ENCODE measurements around the gene AASDH. TPM values are rescaled to one million over a fixed set of nuclear protein-coding genes. Genes with fewer than 3 reads are reported as not detected.

The AASDH gene, protein sequence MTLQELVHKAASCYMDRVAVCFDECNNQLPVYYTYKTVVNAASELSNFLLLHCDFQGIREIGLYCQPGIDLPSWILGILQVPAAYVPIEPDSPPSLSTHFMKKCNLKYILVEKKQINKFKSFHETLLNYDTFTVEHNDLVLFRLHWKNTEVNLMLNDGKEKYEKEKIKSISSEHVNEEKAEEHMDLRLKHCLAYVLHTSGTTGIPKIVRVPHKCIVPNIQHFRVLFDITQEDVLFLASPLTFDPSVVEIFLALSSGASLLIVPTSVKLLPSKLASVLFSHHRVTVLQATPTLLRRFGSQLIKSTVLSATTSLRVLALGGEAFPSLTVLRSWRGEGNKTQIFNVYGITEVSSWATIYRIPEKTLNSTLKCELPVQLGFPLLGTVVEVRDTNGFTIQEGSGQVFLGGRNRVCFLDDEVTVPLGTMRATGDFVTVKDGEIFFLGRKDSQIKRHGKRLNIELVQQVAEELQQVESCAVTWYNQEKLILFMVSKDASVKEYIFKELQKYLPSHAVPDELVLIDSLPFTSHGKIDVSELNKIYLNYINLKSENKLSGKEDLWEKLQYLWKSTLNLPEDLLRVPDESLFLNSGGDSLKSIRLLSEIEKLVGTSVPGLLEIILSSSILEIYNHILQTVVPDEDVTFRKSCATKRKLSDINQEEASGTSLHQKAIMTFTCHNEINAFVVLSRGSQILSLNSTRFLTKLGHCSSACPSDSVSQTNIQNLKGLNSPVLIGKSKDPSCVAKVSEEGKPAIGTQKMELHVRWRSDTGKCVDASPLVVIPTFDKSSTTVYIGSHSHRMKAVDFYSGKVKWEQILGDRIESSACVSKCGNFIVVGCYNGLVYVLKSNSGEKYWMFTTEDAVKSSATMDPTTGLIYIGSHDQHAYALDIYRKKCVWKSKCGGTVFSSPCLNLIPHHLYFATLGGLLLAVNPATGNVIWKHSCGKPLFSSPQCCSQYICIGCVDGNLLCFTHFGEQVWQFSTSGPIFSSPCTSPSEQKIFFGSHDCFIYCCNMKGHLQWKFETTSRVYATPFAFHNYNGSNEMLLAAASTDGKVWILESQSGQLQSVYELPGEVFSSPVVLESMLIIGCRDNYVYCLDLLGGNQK
- 10 to 100 TPM; 15.7 to 31.3 (median 25.3) TPM for polyA plus RNA-seq (ENCODE audit: low read depth in 6 of 6)

DNA sequence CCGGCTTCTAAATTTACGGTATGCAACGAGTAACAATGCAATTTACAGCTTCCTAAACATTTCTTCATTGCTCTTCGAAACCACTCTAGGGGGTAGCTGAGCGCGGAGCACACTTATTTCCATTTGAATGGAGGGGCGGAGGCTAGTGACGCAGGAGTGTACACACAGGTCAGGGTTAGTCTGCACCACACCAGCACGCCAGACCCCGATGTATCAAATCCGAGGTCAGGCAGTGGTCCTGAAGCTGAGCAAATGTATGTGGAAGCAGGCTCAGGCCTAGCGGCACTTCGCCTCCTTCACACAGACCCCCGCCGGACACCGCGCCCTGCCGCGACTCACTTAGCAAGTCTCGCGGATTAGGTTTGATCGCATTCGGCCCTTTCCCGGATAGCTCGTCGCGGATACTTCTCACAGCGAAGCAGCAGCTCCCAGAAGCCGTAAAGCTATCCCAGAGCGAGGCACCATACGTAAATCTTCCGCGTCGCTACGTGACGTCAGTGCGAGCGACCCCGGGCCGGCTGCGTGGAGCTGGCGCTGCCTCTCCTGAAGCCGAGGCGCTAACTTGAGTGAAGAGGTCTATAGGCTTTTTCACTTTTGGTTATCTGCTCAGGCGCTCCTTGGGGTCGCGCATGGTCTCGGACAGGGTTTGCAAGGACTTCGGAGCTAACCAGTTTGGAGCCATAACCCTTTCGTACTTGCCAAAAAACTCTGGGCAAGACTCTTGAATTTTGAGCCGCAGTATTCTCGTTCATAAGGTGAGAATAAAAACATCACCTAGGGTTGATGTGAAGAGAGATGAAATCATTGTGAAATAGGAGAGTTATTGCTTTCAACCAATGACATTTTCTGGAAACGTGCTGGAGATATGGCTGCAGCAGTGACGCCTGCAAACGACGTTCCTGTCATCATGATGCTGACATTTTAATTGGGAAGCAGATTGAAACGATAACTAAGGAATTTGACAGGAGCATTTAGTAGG is at the start of gene AASDH:
AASDH (minus strand) TSS at position 469 of the 979 bp plus-strand sequence. CDS start 3,192 bp downstream, outside the sequence.
- ATAC-seq (ENCODE audit: low read depth in 2 of 2): peak; percentile 85 to 90
- H3K4me1 Mint-ChIP-seq: peaks cover 23 to 28% (median 27%) of the 10 kb centered on the region in 3 donors
- peak within 1 kb of the TSS; percentile 90 to 97 (median 95) for H3K4me3 Mint-ChIP-seq
- H3K27me3 Mint-ChIP-seq: no peaks in the 10 kb centered on the region
- peak; percentile 93 for DNase-seq
- peak within 1 kb of the TSS; percentile 95 to 99 (median 98) for H3K27ac Mint-ChIP-seq
- no peaks in the 10 kb centered on the region for H3K36me3 Mint-ChIP-seq
- H3K9me3 Mint-ChIP-seq: no peaks in the 10 kb centered on the region

DNA sequence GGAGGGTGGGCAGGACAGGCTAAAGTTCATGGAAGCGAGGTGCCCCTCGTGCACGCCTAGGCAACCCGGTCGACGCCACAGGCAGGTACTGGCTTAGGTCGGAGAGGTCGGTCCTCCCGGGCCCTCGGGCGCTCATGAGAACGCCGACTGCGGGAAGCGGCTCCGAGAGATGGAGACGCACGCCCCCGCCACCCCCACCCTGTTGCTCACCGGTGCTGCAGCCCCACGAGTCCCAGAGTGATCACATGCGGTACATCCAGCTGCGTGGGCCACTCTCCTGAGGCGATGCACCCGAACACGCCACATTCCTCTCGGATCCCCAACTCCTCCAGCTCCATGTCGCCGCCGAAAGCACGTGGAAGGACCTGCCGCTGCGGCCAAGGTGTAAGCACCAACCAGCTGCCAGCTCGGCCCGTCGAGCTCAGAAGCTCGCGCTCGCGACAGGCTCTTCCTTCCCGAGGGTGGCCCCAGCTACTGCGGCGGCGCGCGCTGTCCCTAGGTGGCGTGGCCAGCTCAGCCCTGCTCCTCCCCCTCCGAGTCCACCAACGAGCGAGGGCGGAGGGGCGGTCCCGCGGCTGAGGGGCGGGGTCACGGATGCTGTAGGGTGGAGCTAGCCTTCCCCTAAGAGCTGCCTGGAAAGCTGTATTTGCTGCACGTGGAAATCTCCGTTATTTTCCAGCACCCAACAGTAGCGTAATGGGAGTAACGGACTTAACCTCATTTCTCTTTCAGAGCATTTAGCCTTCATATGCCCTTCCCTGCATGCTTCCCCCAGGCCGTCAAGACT is 48.0 kb upstream of the AASDH start, which contains the start of gene PPAT:
PPAT (minus strand) TSS at position 476 of the 787 bp plus-strand sequence; CDS start at position 338, 138 bp downstream.
- Mint-ChIP-seq H3K9me3 (no peaks in the 10 kb centered on the region), H3K27me3 (no peaks in the 10 kb centered on the region), H3K36me3 (no peaks in the 10 kb centered on the region), H3K4me1 (peaks cover 29 to 38% (median 36%) of the 10 kb centered on the region in 3 donors), H3K27ac (peak within 1 kb of the TSS; percentile 85 to 99 (median 96)), H3K4me3 (peak within 1 kb of the TSS; percentile 85 to 95 (median 94))
- DNase-seq: peak; percentile 99
- ATAC-seq (ENCODE audit: low read depth in 2 of 2): peak; percentile 75 to 76

DNA sequence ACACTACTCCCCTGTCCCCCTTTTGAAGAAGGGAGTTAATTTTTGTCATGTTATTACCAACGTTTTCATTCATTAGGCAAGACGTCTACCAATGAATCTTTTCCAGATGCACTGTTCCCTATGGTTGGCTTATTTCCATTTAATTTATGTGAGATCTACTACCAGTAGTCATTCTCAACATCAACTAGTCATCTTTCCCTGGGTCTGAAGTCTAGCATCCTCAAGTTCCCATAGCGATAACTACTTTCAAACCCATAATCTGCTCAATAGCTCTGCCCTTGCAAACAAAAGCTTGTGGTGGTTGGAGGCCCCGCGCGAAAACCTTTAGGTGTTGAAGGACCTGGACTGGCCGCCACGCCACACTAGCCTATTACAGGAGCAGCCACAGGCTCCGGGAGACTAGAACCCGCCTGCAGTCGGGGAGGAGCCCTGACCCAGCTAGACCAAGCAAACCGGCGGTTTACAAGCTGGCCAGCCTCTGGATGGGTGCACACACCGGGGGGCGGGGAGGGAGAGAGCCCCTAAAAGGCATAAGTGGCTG is 47.4 kb upstream of the AASDH start:
- no peaks in the 10 kb centered on the region for H3K27me3 Mint-ChIP-seq
- ATAC-seq (ENCODE audit: low read depth in 2 of 2): no peak
- H3K4me1 Mint-ChIP-seq: peaks cover 26 to 36% (median 32%) of the 10 kb centered on the region in 3 donors
- no peaks in the 10 kb centered on the region for H3K9me3 Mint-ChIP-seq
- no peaks in the 10 kb centered on the region for H3K36me3 Mint-ChIP-seq
- no peak for DNase-seq
- peak overlapping the region; percentile 85 to 95 (median 94) for H3K4me3 Mint-ChIP-seq
- peak overlapping the region; percentile 65 to 98 (median 90) for H3K27ac Mint-ChIP-seq

DNA sequence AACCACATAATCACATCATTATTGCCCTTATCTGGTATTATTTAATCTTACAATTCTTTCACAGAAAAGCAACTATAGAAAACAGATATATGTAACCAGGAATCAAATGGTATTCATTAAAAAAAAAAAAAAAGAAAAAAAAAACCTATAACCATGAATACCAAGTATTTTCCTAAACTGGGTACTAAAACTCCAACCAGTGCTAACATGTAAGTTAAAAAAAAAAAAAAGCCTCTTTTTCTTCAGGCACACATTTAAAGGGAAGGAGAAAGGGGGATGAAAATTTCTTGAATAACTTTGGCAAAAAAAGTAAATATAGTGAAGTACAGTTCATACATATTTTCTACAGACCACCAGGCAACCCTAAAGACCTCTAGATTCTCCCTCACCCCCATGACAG is 46.0 kb upstream of the AASDH start:
- peaks cover 21 to 34% (median 27%) of the 10 kb centered on the region in 3 donors for H3K4me1 Mint-ChIP-seq
- H3K4me3 Mint-ChIP-seq: peak overlapping the region in 5 of 8 donors; percentile 5 to 92 (median 29)
- H3K9me3 Mint-ChIP-seq: no peaks in the 10 kb centered on the region

DNA sequence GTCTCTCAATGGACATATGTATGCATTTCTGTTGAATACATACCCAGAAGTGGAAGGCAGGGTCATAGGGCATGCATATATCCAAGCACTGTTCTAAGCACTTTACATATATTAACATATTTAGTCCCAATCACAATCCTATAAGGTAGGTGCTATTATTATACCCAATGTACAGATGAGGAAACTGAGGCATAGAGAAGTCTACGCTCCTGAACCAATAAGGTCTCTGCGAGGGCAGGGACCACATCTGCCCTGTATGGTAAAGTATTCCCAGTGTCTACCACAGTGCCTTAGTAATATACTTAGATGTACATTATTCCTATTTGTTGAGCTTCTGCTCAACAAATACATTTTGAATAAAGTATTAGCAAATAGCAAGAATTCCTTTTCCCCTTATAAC is 42.9 kb upstream of the AASDH start:
- DNase-seq (no peak), ATAC-seq (ENCODE audit: low read depth in 2 of 2) (no peak)
- H3K36me3 Mint-ChIP-seq: peaks cover 0 to 8% of the 10 kb centered on the region in 2 donors
- H3K4me3 Mint-ChIP-seq: no peak overlapping the region
- peaks cover 6 to 29% (median 9%) of the 10 kb centered on the region in 3 donors for H3K4me1 Mint-ChIP-seq
- no peak overlapping the region for H3K27ac Mint-ChIP-seq
- no peaks in the 10 kb centered on the region for H3K27me3 Mint-ChIP-seq
- peaks cover 0 to 2% (median 0%) of the 10 kb centered on the region in 7 donors for H3K9me3 Mint-ChIP-seq

More for the DNA sequence above, 46.0 kb upstream of the AASDH start:
- DNase-seq: no peak
- no peaks in the 10 kb centered on the region for H3K36me3 Mint-ChIP-seq
- H3K27ac Mint-ChIP-seq: no peak overlapping the region
- no peak for ATAC-seq (ENCODE audit: low read depth in 2 of 2)
- no peaks in the 10 kb centered on the region for H3K27me3 Mint-ChIP-seq

DNA sequence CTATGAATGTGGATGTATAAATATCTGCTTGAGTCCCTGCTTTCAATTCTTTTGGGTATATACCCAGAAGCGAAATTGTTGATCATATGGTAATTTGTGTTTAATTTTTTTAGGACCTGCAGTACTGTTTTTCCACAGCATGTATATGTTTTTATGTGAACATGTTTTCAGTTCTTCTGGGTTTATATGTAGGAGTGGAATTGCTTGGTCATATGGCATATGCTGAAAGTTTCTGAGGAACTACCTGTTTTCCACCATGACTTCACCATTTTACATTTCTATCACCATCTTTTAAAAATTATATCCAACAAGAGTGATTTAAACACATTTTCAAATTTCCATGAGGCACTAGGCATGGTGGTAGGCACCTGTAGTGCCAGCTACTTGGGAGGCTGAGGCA is 39.9 kb upstream of the AASDH start:
- Mint-ChIP-seq H3K4me1 (peaks cover 0 to 11% (median 0%) of the 10 kb centered on the region in 3 donors), H3K9me3 (peaks cover 0 to 2% (median 0%) of the 10 kb centered on the region in 7 donors), H3K27me3 (no peaks in the 10 kb centered on the region), H3K4me3 (no peak overlapping the region), H3K36me3 (peaks cover 0 to 8% of the 10 kb centered on the region in 2 donors), H3K27ac (no peak overlapping the region)
- DNase-seq (no peak), ATAC-seq (ENCODE audit: low read depth in 2 of 2) (no peak)

DNA sequence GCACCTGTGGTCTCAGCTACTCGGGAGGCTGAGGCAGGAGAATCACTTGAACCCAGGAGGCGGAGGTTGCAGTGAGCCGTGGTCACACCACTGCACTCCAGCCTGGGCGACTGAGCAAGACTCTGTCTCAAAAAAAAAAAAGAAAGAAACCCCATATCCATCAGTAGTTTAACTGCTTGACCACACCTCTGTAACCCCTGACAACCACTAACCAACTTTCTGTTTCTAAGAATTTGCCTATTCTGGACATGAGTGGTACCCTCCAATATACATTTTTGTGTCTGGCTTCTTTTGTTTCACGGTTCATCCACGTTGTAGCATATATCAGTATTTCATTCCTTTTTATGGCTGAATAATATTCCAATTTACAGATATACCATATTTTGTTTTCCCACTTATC is 39.0 kb upstream of the AASDH start:
- no peak for ATAC-seq (ENCODE audit: low read depth in 2 of 2)
- H3K9me3 Mint-ChIP-seq: peaks cover 0 to 2% (median 0%) of the 10 kb centered on the region in 7 donors
- H3K4me3 Mint-ChIP-seq: no peak overlapping the region
- no peak for DNase-seq
- peaks cover 0 to 8% of the 10 kb centered on the region in 2 donors for H3K36me3 Mint-ChIP-seq
- no peaks in the 10 kb centered on the region for H3K27me3 Mint-ChIP-seq
- H3K27ac Mint-ChIP-seq: peak overlapping the region in 1 of 6 donors; percentile 89
- peaks cover 0 to 9% (median 0%) of the 10 kb centered on the region in 3 donors for H3K4me1 Mint-ChIP-seq

DNA sequence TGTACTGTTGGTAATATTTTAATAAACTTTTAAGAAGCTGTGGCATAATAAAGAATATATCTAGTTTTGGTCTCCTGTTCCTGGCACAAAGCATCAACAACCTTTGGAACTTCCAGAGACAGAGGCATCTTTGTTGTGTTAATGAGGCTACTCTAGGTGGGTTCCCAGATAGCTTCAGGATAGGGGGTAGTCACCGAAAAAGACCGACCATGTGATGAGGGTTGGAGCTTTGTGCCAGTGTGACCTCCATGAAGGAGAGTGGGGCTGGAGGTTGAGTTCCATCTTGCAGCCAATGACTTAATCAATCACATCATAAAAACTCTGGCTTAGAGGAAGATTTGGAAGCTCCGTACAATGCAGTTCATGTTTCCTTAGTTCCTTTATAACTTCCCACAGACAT is 38.2 kb upstream of the AASDH start:
- DNase-seq (no peak), ATAC-seq (ENCODE audit: low read depth in 2 of 2) (no peak)
- H3K27ac Mint-ChIP-seq: peak overlapping the region in 1 of 6 donors; percentile 89
- no peaks in the 10 kb centered on the region for H3K27me3 Mint-ChIP-seq
- H3K36me3 Mint-ChIP-seq: peaks cover 0 to 8% of the 10 kb centered on the region in 2 donors
- peaks cover 0 to 9% (median 0%) of the 10 kb centered on the region in 3 donors for H3K4me1 Mint-ChIP-seq
- no peak overlapping the region for H3K4me3 Mint-ChIP-seq
- peaks cover 0 to 2% (median 0%) of the 10 kb centered on the region in 7 donors for H3K9me3 Mint-ChIP-seq

DNA sequence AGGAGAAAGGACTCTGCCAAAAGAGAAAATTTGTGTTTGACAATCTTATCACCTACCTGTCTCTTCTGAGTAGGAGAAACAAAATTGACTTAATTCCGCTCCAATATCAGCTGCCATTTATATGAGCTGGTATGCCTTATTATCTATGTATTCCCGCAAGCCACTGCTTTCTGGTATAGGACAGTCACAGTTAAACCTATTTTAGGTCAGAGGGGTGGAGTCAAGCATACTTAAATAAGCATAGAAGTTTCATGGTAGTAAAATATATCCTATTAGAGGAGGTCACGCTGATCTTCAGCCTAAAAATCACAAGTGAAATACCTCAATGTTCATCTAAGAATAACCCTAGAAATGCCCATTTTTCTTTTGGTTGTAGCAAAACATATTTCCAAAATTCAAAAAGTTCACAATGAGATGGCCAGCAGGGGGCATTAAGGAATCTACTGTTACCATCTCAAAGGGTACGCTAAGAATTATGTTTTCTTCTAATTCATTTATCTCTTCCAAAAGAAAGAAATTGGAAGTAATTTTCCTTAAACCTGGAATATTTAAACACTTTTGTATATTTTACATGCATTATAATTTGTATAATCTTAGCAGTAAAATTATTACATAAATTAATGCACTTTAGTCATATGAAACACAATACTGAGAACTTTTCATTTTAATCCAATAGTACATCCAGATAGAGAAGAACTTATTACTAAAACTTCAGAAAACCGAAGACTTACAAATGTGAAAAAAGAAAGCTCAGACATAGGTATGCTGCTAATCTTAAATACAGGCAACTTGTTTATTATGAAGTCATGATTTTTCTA is 37.6 kb upstream of the AASDH start:
- DNase-seq (peak; percentile 37), ATAC-seq (ENCODE audit: low read depth in 2 of 2) (peak in 1 of 2 donors; percentile 37)
- Mint-ChIP-seq H3K27ac (no peak overlapping the region), H3K4me1 (peaks cover 0 to 9% (median 0%) of the 10 kb centered on the region in 3 donors), H3K9me3 (peaks cover 0 to 2% (median 0%) of the 10 kb centered on the region in 7 donors), H3K36me3 (peaks cover 0 to 8% of the 10 kb centered on the region in 2 donors), H3K4me3 (no peak overlapping the region), H3K27me3 (no peaks in the 10 kb centered on the region)

DNA sequence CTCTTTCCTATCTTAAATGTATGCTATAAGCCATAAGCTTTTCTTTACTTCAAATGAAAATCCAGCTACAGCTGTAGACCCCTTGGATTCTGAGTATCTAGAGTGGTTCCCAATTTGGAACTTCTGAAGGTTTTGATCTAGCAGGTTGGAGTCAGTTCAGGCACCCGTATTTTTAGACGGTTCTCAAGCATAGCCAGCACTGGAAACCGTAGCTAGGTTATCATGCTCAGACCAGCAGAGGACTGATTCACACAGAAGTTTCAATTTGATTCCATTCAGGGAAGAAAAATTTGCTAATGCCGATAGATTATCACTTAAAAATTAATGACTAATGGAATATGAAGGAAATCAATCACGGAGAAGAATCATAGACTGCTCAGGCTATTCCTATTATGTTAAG is 36.9 kb upstream of the AASDH start:
- DNase-seq: no peak

More for the DNA sequence above, 36.9 kb upstream of the AASDH start:
- peaks cover 0 to 2% (median 0%) of the 10 kb centered on the region in 7 donors for H3K9me3 Mint-ChIP-seq
- no peak overlapping the region for H3K4me3 Mint-ChIP-seq
- H3K36me3 Mint-ChIP-seq: peaks cover 0 to 8% of the 10 kb centered on the region in 2 donors
- H3K27me3 Mint-ChIP-seq: no peaks in the 10 kb centered on the region
- ATAC-seq (ENCODE audit: low read depth in 2 of 2): no peak
- H3K4me1 Mint-ChIP-seq: peaks cover 4 to 9% (median 5%) of the 10 kb centered on the region in 3 donors
- no peak overlapping the region for H3K27ac Mint-ChIP-seq

All from naive B cell (primary cell).